ENCODE data around the gene FAT3. TPM values are rescaled to one million over a fixed set of nuclear protein-coding genes. Genes with fewer than 3 reads are reported as not detected.

Gene FAT3
- total RNA-seq, 1 donor from 2014 or later: 17.6 TPM

DNA sequence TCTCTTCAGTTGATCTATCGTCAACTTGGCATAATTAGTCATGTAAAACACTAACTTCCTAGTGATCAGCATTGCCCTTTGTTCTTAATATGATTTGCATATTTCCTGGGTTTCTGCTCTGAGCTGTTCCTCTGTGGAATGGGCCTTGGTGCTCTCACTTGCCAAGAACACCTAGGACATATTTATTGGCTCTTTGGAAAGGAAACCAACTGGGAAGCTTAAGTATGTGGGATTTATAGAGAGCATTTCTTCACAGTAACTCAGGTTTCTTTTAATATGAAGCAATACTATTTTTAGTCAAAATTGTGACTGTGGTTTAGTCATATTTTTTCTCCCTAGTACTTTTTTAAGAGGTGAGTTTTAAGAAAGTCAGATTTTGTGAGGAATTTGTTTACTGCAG lies 28.8 kb downstream of the FAT3 start:
- H3K27ac Mint-ChIP-seq (ENCODE audit: unreplicated experiment): no peak overlapping the region
- H3K36me3 Mint-ChIP-seq (ENCODE audit: low read depth, unreplicated experiment): no peaks in the 10 kb centered on the region
- no peaks in the 10 kb centered on the region for H3K27me3 Mint-ChIP-seq (ENCODE audit: unreplicated experiment)
- H3K4me3 Mint-ChIP-seq (ENCODE audit: unreplicated experiment): no peak overlapping the region
- no peak for TF ChIP-seq CTCF (IDR thresholded peaks at IDR 0.05; ENCODE audit: unreplicated experiment)
- peaks cover 9% of the 10 kb centered on the region for H3K4me1 Mint-ChIP-seq (ENCODE audit: unreplicated experiment)
- H3K9me3 Mint-ChIP-seq (ENCODE audit: unreplicated experiment): no peaks in the 10 kb centered on the region
- no peak for DNase-seq (ENCODE audit: low spot score)

- no peak for DNase-seq (ENCODE audit: low spot score)
- H3K36me3 Mint-ChIP-seq (ENCODE audit: low read depth, unreplicated experiment): no peaks in the 10 kb centered on the region
- peaks cover 13% of the 10 kb centered on the region for H3K4me1 Mint-ChIP-seq (ENCODE audit: unreplicated experiment)
- no peak overlapping the region for H3K4me3 Mint-ChIP-seq (ENCODE audit: unreplicated experiment)
- no peaks in the 10 kb centered on the region for H3K27me3 Mint-ChIP-seq (ENCODE audit: unreplicated experiment)
- no peak for TF ChIP-seq CTCF (IDR thresholded peaks at IDR 0.05; ENCODE audit: unreplicated experiment)
- no peaks in the 10 kb centered on the region for H3K9me3 Mint-ChIP-seq (ENCODE audit: unreplicated experiment)
- H3K27ac Mint-ChIP-seq (ENCODE audit: unreplicated experiment): no peak overlapping the region
These were observed 29.3 kb downstream of the FAT3 start for GRCh38 chr11:92253945-92254344.

- Mint-ChIP-seq H3K9me3 (ENCODE audit: unreplicated experiment) (no peaks in the 10 kb centered on the region), H3K4me3 (ENCODE audit: unreplicated experiment) (no peak overlapping the region), H3K36me3 (ENCODE audit: low read depth, unreplicated experiment) (no peaks in the 10 kb centered on the region), H3K27ac (ENCODE audit: unreplicated experiment) (no peak overlapping the region), H3K27me3 (ENCODE audit: unreplicated experiment) (no peaks in the 10 kb centered on the region), H3K4me1 (ENCODE audit: unreplicated experiment) (peaks cover 17% of the 10 kb centered on the region)
- TF ChIP-seq CTCF (IDR thresholded peaks at IDR 0.05; ENCODE audit: unreplicated experiment): no peak
- DNase-seq (ENCODE audit: low spot score): no peak
These were observed 32.9 kb downstream of the FAT3 start for GRCh38 chr11:92257536-92257935.

- Mint-ChIP-seq H3K4me1 (ENCODE audit: unreplicated experiment) (peaks cover 10% of the 10 kb centered on the region), H3K27me3 (ENCODE audit: unreplicated experiment) (no peaks in the 10 kb centered on the region), H3K9me3 (ENCODE audit: unreplicated experiment) (no peaks in the 10 kb centered on the region), H3K4me3 (ENCODE audit: unreplicated experiment) (no peak overlapping the region), H3K27ac (ENCODE audit: unreplicated experiment) (no peak overlapping the region), H3K36me3 (ENCODE audit: low read depth, unreplicated experiment) (no peaks in the 10 kb centered on the region)
- no peak for TF ChIP-seq CTCF (IDR thresholded peaks at IDR 0.05; ENCODE audit: unreplicated experiment)
- DNase-seq (ENCODE audit: low spot score): no peak
These were observed 35.2 kb downstream of the FAT3 start for GRCh38 chr11:92259861-92260260.

DNA sequence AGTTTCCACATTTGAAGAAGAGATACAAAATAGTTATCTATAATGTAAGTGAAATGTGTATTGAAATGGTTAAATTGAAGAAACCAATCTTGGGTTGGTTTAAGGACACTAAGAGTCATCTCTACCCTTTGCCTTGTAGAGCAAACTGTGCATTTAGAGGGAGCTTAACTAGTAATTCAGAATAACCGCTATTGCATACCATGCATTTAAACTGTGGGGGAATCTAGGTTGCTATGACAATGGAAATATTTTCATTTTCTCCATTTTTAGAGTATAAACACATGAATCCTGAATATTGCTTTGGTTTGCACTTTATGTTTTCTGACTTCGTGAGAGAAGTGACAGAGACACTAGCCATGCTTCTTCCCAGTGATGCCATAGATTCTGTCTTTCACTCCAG lies 39.7 kb downstream of the FAT3 start:
- Mint-ChIP-seq H3K27me3 (ENCODE audit: unreplicated experiment) (no peaks in the 10 kb centered on the region), H3K4me3 (ENCODE audit: unreplicated experiment) (no peak overlapping the region), H3K4me1 (ENCODE audit: unreplicated experiment) (peaks cover 6% of the 10 kb centered on the region), H3K27ac (ENCODE audit: unreplicated experiment) (no peak overlapping the region), H3K36me3 (ENCODE audit: low read depth, unreplicated experiment) (no peaks in the 10 kb centered on the region), H3K9me3 (ENCODE audit: unreplicated experiment) (no peaks in the 10 kb centered on the region)
- DNase-seq (ENCODE audit: low spot score): no peak
- TF ChIP-seq CTCF (IDR thresholded peaks at IDR 0.05; ENCODE audit: unreplicated experiment): no peak
